PFSK-1 (cell line): Measurements from ENCODE around the gene MACF1.

Source experiments
- POLR2AphosphoS5 ChIP-seq: IDR thresholded peaks from 2 replicates; pipeline ENCODE4 v1.6.1; 2012; ENCODE audit warnings: low read depth, mild to moderate bottlenecking, control low read depth, low read length, moderate library complexity
- TAF1 ChIP-seq: IDR thresholded peaks from 2 replicates; pipeline ENCODE4 v1.6.1; 2012; ENCODE audit warnings: low read length, control low read depth, borderline replicate concordance; ENCODE audit not compliant: insufficient read depth

GRCh38 chr1:39214998-39215873 lies 10.7 kb downstream of the MACF1 start:
- no peak for TF ChIP-seq TAF1
- TF ChIP-seq POLR2AphosphoS5 = no peak
